CD8-positive, alpha-beta memory T cell (primary cell): ENCODE results near the gene SAMD8. TPM values are rescaled to one million over a fixed set of nuclear protein-coding genes. Genes with fewer than 3 reads are reported as not detected.

ENCODE experiments used
- CTCF ChIA-PET: fragments of 350-600 bp; sonication (Branson Sonifier 250); formaldehyde crosslinking; loops from one replicate; lab custom pipeline; 2021; ENCODE audit warnings: antibody characterized with exemption; lab: Charles Lee
- POLR2A ChIA-PET: fragments of 350-600 bp; sonication (Branson Sonifier 250); formaldehyde crosslinking; loops from one replicate; lab custom pipeline; 2021; ENCODE audit warnings: antibody characterized with exemption; lab: Charles Lee
- DNase-seq, 5 donors: peaks; one replicate each; pipeline versions ENCODE4 v3.0.0 to v3.0.0-alpha.2; 2020 to 2022; ENCODE audit warnings: mixed read lengths in 1 of 5
- H3K27ac ChIP-seq: one replicate; pipeline ENCODE4 v1.7.0; 2013; ENCODE audit warnings: low read depth, mild to moderate bottlenecking, low read length, moderate library complexity
- H3K27me3 ChIP-seq: 2 replicates; pipeline ENCODE4 v1.7.0; 2013; ENCODE audit warnings: low read length, mild to moderate bottlenecking; ENCODE audit not compliant: insufficient read depth, poor library complexity, severe bottlenecking
- H3K36me3 ChIP-seq: 2 replicates; pipeline ENCODE4 v1.7.0; 2013; ENCODE audit warnings: mild to moderate bottlenecking, low read length, moderate library complexity; ENCODE audit not compliant: insufficient read depth
- H3K4me1 ChIP-seq: 2 replicates; pipeline ENCODE4 v1.7.0; 2013; ENCODE audit warnings: mild to moderate bottlenecking, low read length, moderate library complexity; ENCODE audit not compliant: insufficient read depth
- H3K4me3 ChIP-seq: 2 replicates; pipeline ENCODE4 v1.7.0; 2013; ENCODE audit warnings: mild to moderate bottlenecking, low read length
- H3K9me3 ChIP-seq: 2 replicates; pipeline ENCODE4 v1.7.0; 2013; ENCODE audit warnings: mild to moderate bottlenecking, low read length
- H3K27ac Mint-ChIP-seq, 8 donors: one replicate each; pipeline ENCODE4 v1.8.0; 2020 to 2021; ENCODE audit warnings: mixed read lengths in 8 of 8, mild to moderate bottlenecking in 6 of 8, inconsistent platforms in 3 of 8, moderate library complexity in 3 of 8
- H3K27me3 Mint-ChIP-seq, 2 donors: one replicate each; pipeline ENCODE4 v1.8.0; 2020 to 2021; ENCODE audit warnings: mixed read lengths in 2 of 2, mild to moderate bottlenecking in 1 of 2, moderate library complexity in 1 of 2
- H3K36me3 Mint-ChIP-seq, 3 donors: one replicate each; pipeline ENCODE4 v1.8.0; 2020 to 2021; ENCODE audit warnings: mixed read lengths in 3 of 3, inconsistent platforms in 1 of 3, mild to moderate bottlenecking in 1 of 3
- H3K4me1 Mint-ChIP-seq, 3 donors: one replicate each; pipeline ENCODE4 v1.8.0; 2020 to 2021; ENCODE audit warnings: mixed read lengths in 3 of 3, inconsistent platforms in 1 of 3, mild to moderate bottlenecking in 1 of 3
- H3K4me3 Mint-ChIP-seq, 7 donors: one replicate each; pipeline ENCODE4 v1.8.0; 2020 to 2021; ENCODE audit warnings: mixed read lengths in 7 of 7, mild to moderate bottlenecking in 6 of 7, moderate library complexity in 4 of 7, inconsistent platforms in 2 of 7
- H3K9me3 Mint-ChIP-seq, 5 donors: one replicate each; pipeline ENCODE4 v1.8.0; 2020 to 2022; ENCODE audit warnings: mixed read lengths in 5 of 5, mild to moderate bottlenecking in 3 of 5, moderate library complexity in 2 of 5, inconsistent platforms in 1 of 5
- polyA plus RNA-seq: library from polyadenylated mRNA; unstranded; fragments of 300-500 nt; fragmentation: Illumina TruSeq; gene quantifications from one replicate; pipeline ENCODE4 v1.2.3, GENCODE V29; 2021
- total RNA-seq, 2 experiments: library from RNA; stranded (reverse); gene quantifications; one replicate each; pipeline ENCODE4 v1.2.3, GENCODE V29; 2021

SAMD8 gene
- total and polyA plus RNA-seq, 3 experiments from 2014 or later, result 5.9 to 16.4 (median 15.0) TPM

DNA sequence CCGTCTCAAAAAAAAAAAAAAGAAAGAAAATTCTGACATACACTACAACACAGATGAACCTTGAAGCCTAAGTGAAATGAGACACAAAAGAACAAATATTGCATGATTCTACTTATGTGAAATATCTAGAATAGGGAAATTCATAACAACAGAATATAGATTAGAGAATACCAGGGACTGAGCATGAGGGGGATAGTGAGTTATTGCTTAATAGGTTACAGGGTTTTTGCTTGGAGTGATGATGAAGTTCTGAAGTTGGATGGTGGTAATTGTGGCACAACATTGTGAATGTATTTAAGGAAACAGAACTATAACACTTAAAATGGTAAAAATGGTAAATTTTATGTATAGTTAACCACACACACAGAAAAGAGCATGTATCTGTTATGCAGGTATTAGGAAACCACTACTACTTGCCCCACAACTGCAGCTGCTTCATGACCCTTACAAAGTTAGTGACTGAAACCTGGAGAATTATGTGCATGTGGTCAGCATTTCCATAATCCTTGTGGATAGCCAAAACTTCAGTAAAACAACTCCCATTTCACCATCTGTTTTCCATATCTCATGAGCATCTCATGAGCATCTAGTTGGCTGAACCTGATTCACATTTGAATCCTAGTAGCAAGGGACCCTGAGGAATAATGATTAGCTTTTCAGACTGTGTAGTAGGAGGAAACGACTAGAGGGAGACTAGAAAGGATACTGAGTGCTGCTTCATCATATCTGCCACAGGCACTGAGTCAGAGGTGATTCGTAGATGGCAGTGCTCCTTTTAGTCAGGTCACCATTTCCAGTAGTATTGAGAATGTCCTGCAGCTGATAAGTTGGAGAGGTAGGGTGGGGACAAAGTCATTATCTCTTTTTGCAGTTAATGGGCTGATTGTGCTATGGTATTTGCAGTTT is 26.3 kb downstream of the SAMD8 start:
- Histone ChIP-seq H3K27me3 (no peaks in the 10 kb centered on the region), H3K36me3 (no peaks in the 10 kb centered on the region), H3K9me3 (no peaks in the 10 kb centered on the region), H3K4me1 (peaks cover 6% of the 10 kb centered on the region), H3K4me3 (no peak overlapping the region), H3K27ac (no peak overlapping the region)
- POLR2A ChIA-PET, result no interaction called here
- Mint-ChIP-seq H3K27me3 (peaks cover 0 to 1% of the 10 kb centered on the region in 2 donors), H3K36me3 (peaks cover 0 to 9% (median 8%) of the 10 kb centered on the region in 3 donors), H3K4me3 (no peak overlapping the region), H3K27ac (peak overlapping the region in 7 of 8 donors; percentile 8 to 56 (median 22)), H3K4me1 (peaks cover 30 to 58% (median 57%) of the 10 kb centered on the region in 3 donors), H3K9me3 (no peaks in the 10 kb centered on the region)
- CTCF ChIA-PET, result interaction anchor here (1.6 kb wide), 1 partner anchor 50 kb away, joined by 3 read pairs; no protein-coding TSS in a partner anchor
- DNase-seq, result no peak

- Histone ChIP-seq H3K27ac (no peak overlapping the region), H3K4me3 (no peak overlapping the region), H3K4me1 (peaks cover 6% of the 10 kb centered on the region), H3K27me3 (no peaks in the 10 kb centered on the region), H3K36me3 (no peaks in the 10 kb centered on the region), H3K9me3 (no peaks in the 10 kb centered on the region)
- H3K4me1 Mint-ChIP-seq, result peaks cover 42 to 72% (median 71%) of the 10 kb centered on the region in 3 donors
- peaks cover 0 to 2% (median 1%) of the 10 kb centered on the region in 3 donors for H3K36me3 Mint-ChIP-seq
- no peaks in the 10 kb centered on the region for H3K27me3 Mint-ChIP-seq
- ChIA-PET POLR2A (no interaction called here), CTCF (no interaction called here)
- DNase-seq, result no peak
- H3K9me3 Mint-ChIP-seq, result no peaks in the 10 kb centered on the region
- H3K27ac Mint-ChIP-seq, result peak overlapping the region in 2 of 8 donors; percentile 6 to 55
- H3K4me3 Mint-ChIP-seq, result no peak overlapping the region
Measured at GRCh38 chr10:75140246-75140645, 28.8 kb downstream of the SAMD8 start.

- no peaks in the 10 kb centered on the region for H3K36me3 ChIP-seq
- ChIA-PET CTCF (no interaction called here), POLR2A (no interaction called here)
- H3K27me3 ChIP-seq, result no peaks in the 10 kb centered on the region
- peaks cover 4% of the 10 kb centered on the region for H3K4me1 ChIP-seq
- no peaks in the 10 kb centered on the region for H3K9me3 ChIP-seq
- Mint-ChIP-seq H3K4me3 (no peak overlapping the region), H3K36me3 (peaks cover 0 to 5% (median 4%) of the 10 kb centered on the region in 3 donors), H3K27me3 (no peaks in the 10 kb centered on the region), H3K4me1 (peaks cover 35 to 73% (median 57%) of the 10 kb centered on the region in 3 donors), H3K9me3 (no peaks in the 10 kb centered on the region), H3K27ac (peak overlapping the region in 3 of 8 donors; percentile 24 to 71 (median 55))
- no peak overlapping the region for H3K27ac ChIP-seq
- DNase-seq, result no peak
- no peak overlapping the region for H3K4me3 ChIP-seq
Measured at GRCh38 chr10:75143353-75143752, 31.9 kb downstream of the SAMD8 start.

DNA sequence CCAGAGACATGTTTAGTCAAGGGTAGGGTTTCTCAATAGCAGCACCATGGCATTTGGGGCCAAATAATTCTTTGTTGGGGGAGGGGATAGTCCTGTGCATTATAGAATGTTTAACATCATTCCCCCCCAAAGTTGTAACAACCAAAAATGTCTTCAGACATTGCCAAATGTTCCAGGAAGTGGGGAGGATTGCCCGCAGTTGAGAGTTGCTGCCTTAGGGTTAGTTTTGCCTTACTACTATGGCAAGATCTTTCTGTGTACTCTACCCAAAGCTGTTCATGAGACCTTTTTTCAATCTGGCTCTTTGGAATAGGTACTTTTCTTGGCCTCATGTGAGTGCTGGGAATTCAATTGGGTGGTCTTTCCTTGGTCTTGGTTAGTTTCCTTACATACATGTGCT is 34.1 kb downstream of the SAMD8 start:
- H3K36me3 Mint-ChIP-seq, result peaks cover 0 to 8% (median 4%) of the 10 kb centered on the region in 3 donors
- H3K4me3 Mint-ChIP-seq, result peak overlapping the region in 1 of 7 donors; percentile 31
- Histone ChIP-seq H3K4me3 (no peak overlapping the region), H3K27me3 (no peaks in the 10 kb centered on the region), H3K4me1 (peaks cover 4% of the 10 kb centered on the region), H3K36me3 (peaks cover 3% of the 10 kb centered on the region), H3K27ac (no peak overlapping the region), H3K9me3 (no peaks in the 10 kb centered on the region)
- H3K9me3 Mint-ChIP-seq, result no peaks in the 10 kb centered on the region
- no peak for DNase-seq
- no peaks in the 10 kb centered on the region for H3K27me3 Mint-ChIP-seq
- peaks cover 36 to 70% (median 47%) of the 10 kb centered on the region in 3 donors for H3K4me1 Mint-ChIP-seq
- POLR2A ChIA-PET, result no interaction called here
- CTCF ChIA-PET, result interaction anchor here (1.0 kb wide), 1 partner anchor 20 kb away, joined by 3 read pairs; no protein-coding TSS in a partner anchor
- H3K27ac Mint-ChIP-seq, result peak overlapping the region in 3 of 8 donors; percentile 17 to 55 (median 49)

DNA sequence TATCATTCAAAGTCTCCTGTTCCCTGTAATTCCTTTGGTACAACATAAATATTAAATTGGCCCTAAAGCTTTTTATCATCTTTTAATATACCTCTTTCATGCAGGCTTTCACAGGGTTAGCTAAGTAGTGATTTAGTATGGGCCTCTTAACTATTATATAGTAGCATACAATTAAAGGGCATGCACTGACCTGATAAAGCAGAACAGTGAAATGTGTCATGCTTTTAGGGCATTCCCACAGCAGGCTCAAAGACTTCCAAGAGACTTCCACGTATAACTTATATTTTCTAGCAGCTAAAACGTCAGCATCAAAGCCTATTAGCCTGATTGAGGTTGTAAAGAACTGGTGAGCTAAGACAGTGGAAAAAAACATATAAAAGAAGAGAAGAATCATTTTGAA is 35.3 kb downstream of the SAMD8 start:
- Mint-ChIP-seq H3K4me3 (no peak overlapping the region), H3K27ac (no peak overlapping the region), H3K9me3 (no peaks in the 10 kb centered on the region), H3K27me3 (no peaks in the 10 kb centered on the region), H3K36me3 (peaks cover 0 to 17% (median 8%) of the 10 kb centered on the region in 3 donors), H3K4me1 (peaks cover 36 to 69% (median 47%) of the 10 kb centered on the region in 3 donors)
- Histone ChIP-seq H3K36me3 (peaks cover 6% of the 10 kb centered on the region), H3K27ac (no peak overlapping the region), H3K4me3 (no peak overlapping the region), H3K27me3 (no peaks in the 10 kb centered on the region), H3K9me3 (no peaks in the 10 kb centered on the region), H3K4me1 (peaks cover 4% of the 10 kb centered on the region)
- DNase-seq, result no peak
- ChIA-PET POLR2A (no interaction called here), CTCF (no interaction called here)

DNA sequence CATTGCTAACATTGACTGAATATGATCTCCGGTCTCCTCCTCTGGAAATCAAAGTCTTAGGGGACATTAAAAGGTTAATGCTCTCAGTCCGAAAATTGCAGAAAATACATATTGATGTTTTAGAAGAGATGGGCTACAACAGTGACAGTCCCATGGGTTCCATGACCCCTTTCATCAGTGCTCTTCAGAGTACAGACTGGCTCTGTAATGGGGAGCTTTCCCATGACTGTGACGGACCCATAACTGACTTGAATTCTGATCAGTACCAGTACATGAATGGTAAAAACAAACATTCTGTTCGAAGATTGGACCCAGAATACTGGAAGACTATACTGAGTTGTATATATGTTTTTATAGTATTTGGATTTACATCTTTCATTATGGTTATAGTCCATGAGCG is 39.2 kb downstream of the SAMD8 start:
- peaks cover 2% of the 10 kb centered on the region for H3K4me1 ChIP-seq
- no peaks in the 10 kb centered on the region for H3K27me3 Mint-ChIP-seq
- H3K4me3 ChIP-seq, result no peak overlapping the region
- no peak for DNase-seq
- H3K4me3 Mint-ChIP-seq, result no peak overlapping the region
- no peak overlapping the region for H3K27ac ChIP-seq
- CTCF ChIA-PET, result no interaction called here
- peaks cover 6% of the 10 kb centered on the region for H3K36me3 ChIP-seq
- POLR2A ChIA-PET, result no interaction called here
- peaks cover 0 to 32% (median 13%) of the 10 kb centered on the region in 3 donors for H3K36me3 Mint-ChIP-seq
- peaks cover 22 to 50% (median 32%) of the 10 kb centered on the region in 3 donors for H3K4me1 Mint-ChIP-seq
- H3K9me3 ChIP-seq, result no peaks in the 10 kb centered on the region
- peak overlapping the region in 2 of 8 donors; percentile 2 to 35 for H3K27ac Mint-ChIP-seq
- H3K9me3 Mint-ChIP-seq, result no peaks in the 10 kb centered on the region
- H3K27me3 ChIP-seq, result no peaks in the 10 kb centered on the region

GRCh38 chr10:75159519-75159918 is 48.1 kb downstream of the SAMD8 start:
- Mint-ChIP-seq H3K9me3 (no peaks in the 10 kb centered on the region), H3K27ac (peak overlapping the region in 6 of 8 donors; percentile 1 to 91 (median 44)), H3K4me1 (peaks cover 6 to 34% (median 29%) of the 10 kb centered on the region in 3 donors), H3K4me3 (no peak overlapping the region), H3K36me3 (peaks cover 0 to 22% (median 9%) of the 10 kb centered on the region in 3 donors), H3K27me3 (no peaks in the 10 kb centered on the region)
- CTCF ChIA-PET, result no interaction called here
- POLR2A ChIA-PET, result no interaction called here
- no peak overlapping the region for H3K4me3 ChIP-seq
- H3K36me3 ChIP-seq, result no peaks in the 10 kb centered on the region
- H3K9me3 ChIP-seq, result no peaks in the 10 kb centered on the region
- no peak overlapping the region for H3K27ac ChIP-seq
- no peak for DNase-seq
- no peaks in the 10 kb centered on the region for H3K4me1 ChIP-seq
- no peaks in the 10 kb centered on the region for H3K27me3 ChIP-seq
